Body of pancreas (tissue), 4 donors: ENCODE data around the gene MUS81.

ENCODE experiments used
- CTCF ChIP-seq, 7 experiments: fragments of 450-650 bp in 4 of 7; fragments of 200-600 bp in 3 of 7; sonication (generic) in 3 of 7; IDR thresholded peaks; one replicate each; pipeline ENCODE4 v1.5.1; 2016 to 2019; ENCODE audit warnings: antibody characterized with exemption in 7 of 7
- POLR2A ChIP-seq, 3 donors: fragments of 450-650 bp; IDR thresholded peaks; one replicate each; pipeline ENCODE4 v1.6.1; 2016; ENCODE audit warnings: antibody characterized with exemption in 3 of 3, mild to moderate bottlenecking in 2 of 3

- TF ChIP-seq CTCF (IDR thresholded peaks at IDR 0.05) (peak in 4 of 7 experiments; percentile 17 to 31 (median 19)), POLR2A (IDR thresholded peaks at IDR 0.05) (no peak)
These were observed 51.7 kb downstream of the MUS81 start for GRCh38 chr11:65911682-65912568.
